T-helper 1 cell treated with Interleukin-12 subunit alpha and Interleukin-12 subunit beta and Interleukin-4 antibody, amounts not matched to agents 30 ng/mL and 1 ng/mL, for 36 hours (primary cell): ENCODE data around the gene BMPR1B. TPM values are rescaled to one million over a fixed set of nuclear protein-coding genes. Genes with fewer than 3 reads are reported as not detected.
"Not testable (repeated sequence)": the region's sequence is repeated elsewhere in the genome, so short reads cannot be mapped to it uniquely, and the experiment has no call there.

Experiments used
- intact Hi-C: fragments of 100-400 bp; cut with micrococcal nuclease; formaldehyde crosslinking; loops from one replicate; pipeline ENCODE4 v1.15.1; 2024
- total RNA-seq: library from RNA; stranded (reverse); gene quantifications from 2 replicates; pipeline ENCODE4 v1.2.3, GENCODE V29; 2022

BMPR1B gene
- total RNA-seq, 1 donor from 2014 or later: not detected

DNA sequence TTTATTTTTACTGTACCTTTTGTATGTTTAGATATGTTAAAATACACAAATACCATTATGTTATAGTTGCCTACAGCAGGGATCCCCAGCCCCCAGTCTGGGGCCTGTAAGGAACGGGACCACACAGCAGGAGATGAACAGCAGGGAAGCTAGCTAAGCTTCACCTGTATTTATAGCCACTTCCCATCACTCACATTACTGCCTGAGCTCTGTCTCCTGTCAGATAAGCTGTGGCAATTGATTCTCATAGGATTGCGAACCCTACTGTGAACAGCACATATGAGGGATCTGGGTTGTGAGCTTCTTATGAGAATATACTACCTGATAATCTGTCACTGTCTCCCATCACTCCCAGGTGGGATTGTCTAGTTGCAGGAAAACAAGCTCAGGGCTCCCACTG, 73.9 kb downstream of the BMPR1B start:
- intact Hi-C loops: no loop called here

DNA sequence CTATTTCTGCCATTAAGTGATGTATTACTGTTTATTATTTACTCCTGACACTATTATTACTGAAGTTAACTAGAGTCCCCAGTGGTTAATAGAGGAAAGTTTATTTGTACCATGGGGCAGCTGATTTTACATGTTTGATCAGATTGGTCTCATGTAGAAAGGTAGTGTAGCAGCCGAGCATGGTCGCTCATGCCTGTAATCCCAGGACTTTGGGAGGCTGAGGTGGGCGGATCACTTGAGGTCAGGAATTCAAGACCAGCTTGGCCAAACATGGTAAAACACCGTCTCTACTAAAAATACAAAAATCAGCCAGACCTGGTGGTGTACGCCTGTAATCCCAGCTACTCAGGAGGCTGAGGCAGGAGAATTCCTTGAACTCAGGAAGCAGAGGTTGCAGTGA, 74.6 kb downstream of the BMPR1B start:
- intact Hi-C loops: not testable (repeated sequence)

DNA sequence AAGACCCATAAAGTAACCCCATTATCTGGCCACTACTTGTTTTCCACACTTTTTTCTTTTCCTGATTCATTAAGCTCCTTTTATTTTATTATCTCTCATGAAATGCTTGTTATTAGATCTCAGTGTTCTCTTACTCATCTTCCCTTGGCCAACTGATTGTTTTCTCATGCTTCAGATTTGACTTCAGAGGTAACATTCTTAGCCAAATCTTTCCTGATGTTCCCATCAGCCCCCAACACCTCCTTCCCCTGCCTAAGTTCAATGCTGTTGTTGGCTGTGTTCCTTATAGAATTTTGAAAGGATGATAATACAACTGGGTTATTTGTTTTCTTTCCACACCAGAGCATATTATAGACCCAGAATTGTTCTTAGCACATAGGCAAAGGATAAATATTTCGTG, 75.6 kb downstream of the BMPR1B start:
- intact Hi-C loops: no loop called here

DNA sequence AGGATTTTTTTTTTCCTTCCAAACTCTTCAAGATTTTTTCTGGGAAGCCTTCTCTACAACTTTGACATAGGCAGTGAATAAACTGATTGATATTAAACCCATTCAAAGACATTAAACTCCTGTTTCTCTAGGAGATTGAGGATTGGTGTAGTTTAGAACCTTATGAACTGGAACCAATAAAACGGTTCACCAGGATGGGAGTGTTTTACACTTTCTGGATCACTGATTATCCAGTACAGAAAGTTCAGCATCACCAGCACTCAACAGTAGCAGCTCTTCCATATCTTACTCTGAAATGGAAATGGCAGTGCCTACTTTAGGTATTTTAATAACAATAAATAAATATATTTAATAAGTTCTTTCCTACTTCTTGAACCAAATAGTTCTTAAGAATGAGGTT, 76.7 kb downstream of the BMPR1B start:
- intact Hi-C loops: no loop called here

DNA sequence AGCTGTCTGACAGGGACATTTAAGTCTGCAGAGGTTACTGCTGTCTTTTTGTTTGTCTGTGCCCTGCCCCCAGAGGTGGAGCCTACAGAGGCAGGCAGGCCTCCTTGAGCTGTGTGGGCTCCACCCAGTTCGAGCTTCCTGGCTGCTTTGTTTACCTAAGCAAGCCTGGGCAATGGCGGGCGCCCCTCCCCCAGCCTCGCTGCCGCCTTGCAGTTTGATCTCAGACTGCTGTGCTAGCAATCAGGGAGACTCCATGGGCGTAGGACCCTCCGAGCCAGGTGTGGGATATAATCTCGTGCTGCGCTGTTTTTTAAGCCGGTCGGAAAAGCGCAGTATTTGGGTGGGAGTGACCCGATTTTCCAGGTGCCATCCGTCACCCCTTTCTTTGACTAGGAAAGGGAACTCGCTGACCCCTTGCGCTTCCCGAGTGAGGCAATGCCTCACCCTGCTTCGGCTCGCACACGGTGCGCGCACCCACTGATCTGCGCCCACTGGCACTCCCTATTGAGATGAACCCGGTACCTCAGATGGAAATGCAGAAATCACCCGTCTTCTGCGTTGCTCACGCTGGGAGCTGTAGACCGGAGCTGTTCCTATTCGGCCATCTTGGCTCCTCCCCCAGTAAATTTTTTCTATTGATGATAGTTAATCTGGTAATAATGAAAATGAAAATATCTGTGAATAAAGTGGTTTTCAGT, 83.6 kb downstream of the BMPR1B start:
- intact Hi-C loops: not testable (repeated sequence)

DNA sequence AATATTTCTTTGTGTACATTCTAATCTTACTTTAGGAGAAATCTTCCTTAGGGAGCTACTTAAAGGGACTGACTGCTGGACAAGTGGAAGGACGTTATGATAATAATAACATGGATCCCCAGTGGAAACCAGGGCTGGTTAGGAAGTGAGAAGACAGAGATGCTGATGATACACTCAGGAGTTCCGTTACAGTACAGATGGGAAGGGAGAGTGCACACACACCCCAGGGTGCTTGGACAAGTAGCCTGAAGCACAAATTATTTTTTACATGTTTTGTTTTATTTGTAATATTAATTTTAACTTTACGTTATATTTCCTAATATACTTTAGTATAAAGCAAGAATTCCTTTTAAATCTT, 84.1 kb downstream of the BMPR1B start:
- intact Hi-C loops: no loop called here

DNA sequence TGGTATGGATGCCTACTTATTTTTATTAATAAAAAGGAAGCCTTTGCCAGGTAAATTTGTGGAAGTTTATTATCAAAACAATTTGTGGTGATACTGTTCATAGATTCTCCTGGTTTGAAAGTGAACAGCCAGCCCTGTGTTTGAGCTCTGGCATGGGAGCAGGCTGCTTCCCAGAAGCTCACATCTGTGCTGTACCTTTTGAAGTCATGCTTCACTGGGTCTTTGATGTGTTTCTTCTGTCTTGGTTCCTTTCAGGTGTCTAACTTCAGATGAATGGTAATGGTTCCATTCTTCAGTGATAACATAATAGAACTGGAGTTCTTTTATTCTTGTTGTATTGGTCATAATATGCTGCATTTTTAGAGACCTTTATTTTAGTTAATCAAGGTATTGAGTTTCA, 85.5 kb downstream of the BMPR1B start:
- intact Hi-C loops: no loop called here

DNA sequence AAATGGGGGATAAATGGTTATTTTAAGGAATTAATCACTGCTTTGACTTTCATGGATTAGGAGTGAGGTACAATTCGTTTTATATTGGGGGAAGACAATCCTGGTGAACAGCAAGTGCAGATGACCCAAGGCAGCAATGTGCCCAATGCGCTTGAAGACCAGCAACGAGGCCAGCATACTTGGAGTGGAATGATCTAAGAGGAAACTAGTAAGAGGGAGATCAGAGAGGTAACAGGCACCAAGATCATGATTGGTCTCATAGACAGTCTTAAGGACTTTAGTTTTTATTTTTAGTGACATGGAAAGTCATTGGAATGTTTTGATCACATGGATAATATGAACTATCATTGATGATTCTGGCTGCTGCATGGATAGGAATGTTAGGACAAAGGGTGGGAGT, 90.6 kb downstream of the BMPR1B start:
- intact Hi-C loops: no loop called here

DNA sequence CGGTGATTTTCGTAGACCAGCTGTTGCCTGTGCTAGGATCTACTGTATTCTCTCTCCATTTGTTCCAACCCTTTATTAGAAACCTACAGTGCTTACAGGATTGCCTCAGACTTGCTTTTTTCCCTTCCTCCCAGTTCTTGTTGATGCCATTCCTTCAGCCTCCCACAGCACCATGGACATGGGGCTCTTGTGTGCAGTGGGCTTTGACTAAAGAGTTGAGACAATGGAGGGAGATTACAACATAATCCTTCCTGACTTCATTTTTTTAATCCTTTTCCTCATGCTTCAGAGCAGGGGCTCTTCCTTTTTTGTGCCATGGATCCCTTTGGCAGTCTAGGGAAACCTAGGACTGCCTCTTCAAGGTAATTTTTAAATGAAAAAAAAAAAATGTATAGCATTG, 92.1 kb downstream of the BMPR1B start:
- intact Hi-C loops: no loop called here

DNA sequence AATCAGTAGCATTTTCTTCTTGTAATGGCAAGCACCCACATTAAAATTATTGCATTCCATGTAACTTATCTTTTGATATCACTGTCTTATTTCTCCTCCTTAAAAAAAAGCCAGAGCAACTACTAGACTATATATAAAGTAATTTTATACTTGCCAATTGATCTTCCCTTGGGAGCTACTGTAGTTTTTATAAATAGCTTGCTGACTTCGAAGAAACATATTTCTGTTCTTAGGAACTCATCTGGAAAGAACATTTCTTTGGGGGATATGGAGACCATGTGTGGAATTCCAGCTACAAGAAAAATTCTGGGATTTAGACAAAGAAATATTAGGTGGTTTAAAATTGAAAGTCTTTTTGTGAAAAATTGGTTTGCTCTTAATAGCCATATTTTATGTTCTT, 94.9 kb downstream of the BMPR1B start:
- intact Hi-C loops: no loop called here

DNA sequence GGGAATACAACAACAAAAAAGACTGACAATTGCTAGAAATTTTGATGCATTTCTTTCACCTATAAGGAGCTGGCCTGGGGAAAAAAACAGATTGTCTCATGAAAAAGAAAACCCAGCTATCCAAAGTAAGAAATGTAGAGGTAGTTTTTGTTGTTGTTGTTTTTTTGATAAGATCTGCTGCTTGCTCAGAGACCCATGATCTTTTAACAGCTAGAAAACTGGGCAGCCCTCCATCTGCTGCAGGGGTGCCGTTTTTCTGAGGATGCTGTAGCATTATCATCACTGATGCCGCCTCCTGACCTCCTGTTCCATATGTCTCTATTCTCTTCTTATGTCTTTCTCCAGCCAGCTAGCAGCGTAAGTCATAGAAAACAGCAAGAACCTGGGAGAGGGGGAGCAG, 98.3 kb downstream of the BMPR1B start:
- intact Hi-C loops: no loop called here

DNA sequence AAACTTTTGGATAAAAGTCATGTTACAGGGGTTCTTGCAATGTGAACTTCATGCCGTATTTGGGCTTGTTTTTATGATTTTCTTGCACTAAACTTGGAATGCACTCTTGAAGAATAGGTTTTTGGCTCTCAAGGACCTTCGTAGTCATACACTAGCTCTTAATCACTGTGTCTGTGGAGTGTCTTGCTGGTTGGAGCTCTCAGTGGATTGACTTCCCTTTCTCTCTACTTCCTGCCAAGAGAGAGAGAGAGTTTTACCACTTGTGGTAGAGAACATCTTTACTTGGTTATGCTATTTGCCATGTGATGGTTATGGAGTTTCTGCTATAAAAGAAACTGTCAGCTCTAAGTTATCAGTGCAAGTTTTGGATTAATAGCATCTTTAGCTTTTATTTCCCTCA, 112.4 kb downstream of the BMPR1B start:
- intact Hi-C loops: no loop called here

DNA sequence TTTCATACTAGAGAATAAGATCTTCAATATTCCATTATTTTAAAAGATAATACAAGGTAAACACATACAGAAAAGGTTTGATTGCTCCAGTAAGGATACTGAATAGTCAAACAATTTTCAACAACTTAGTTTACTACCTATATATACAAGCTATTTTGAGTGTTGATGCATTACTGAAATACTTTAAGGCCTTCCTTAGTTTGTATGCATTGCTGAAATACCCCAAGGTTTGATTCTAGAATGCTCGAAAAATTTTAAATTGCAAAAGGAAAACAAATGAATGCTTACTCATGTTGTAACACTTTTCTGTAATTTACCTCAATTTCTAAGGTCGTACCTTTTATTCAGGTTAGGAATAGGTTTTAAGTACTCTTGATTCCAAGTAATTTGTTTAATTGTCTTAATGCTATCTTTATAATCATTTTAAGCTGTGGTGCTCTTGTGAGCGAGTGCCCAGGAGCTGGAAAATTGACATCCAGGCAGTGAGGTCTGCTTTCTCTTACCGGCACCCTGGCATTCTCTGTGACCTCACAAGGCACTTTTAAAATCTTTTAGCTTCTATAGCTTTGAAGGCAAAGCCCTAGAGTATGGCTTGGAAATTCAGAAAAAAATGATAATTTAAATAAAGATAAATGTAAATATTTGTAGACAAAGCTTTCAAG, 114.0 kb downstream of the BMPR1B start:
- intact Hi-C loops: no loop called here

DNA sequence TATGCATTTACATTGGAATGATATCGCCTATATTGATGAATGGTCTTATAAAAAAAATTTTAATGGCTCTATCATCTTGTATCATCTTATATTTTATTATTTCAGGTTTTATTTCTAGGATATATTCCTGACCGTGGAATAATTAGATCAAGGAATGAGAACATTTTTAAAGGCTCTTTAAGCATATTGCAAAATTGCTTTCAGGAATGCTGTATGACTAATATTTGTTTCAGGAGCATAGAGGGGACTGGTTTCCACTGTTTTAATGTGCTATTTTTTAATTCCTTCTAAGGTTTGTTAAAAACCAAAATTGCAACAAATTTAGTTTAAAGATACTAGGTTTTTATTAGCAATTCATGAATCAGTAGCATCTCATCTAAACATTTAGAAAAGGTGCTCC, 120.2 kb downstream of the BMPR1B start:
- intact Hi-C loops: no loop called here

DNA sequence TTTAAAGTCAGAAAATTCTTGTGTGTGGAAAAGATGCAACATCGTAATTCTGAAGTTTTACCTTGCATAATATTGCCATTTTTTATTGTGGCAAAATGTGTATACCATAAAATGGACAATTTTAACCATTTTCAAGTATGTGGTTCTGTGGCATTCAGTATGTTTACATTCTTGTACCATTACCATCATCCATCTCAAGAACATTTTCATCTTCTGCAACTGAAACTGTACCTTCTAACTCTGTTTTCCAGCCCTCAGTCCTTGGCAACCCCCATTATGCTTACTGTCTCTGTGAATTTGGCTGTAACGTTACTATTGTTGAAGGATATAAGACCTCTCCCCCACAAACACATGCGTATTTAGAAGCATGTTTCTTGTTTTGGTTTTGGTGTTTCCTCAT, 123.2 kb downstream of the BMPR1B start:
- intact Hi-C loops: no loop called here

DNA sequence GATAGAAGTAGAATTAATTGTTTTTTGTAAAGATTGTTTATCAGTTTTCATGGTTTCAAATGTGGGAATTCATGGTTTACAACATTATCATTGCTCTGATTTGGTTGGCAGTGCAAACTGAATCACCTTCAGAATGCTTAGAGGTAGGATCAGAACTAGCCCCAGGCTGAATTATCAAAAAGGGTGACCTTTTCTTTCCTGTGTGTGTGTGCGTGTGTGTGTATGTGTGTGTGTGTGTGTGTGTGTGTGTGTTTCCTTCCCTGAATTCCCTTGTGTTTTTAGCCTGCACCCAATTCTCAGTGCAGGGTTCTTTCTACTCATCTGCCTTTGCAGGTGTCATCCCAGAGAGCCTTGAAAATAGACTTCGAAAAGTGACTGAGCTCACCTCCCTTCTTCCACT, 125.0 kb downstream of the BMPR1B start:
- intact Hi-C loops: no loop called here

DNA sequence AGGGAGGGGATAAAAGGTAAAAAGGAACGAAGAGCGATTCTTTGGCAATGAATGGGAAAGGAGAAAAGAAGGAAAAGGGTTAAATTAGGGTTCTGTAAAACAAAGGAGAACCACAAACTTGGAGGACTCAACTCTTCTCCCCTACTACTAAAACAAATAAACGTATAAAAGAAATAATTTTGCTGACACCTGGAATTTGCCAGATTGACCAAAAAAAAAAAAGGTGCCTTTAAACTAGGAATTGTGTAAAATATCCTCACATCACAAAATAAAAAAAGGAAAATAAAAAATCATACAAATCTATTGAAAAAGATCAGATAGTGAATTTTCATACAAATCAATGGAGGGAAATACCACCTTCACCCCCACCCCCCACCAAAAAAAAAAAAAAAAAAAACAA, 129.3 kb downstream of the BMPR1B start:
- intact Hi-C loops: no loop called here

DNA sequence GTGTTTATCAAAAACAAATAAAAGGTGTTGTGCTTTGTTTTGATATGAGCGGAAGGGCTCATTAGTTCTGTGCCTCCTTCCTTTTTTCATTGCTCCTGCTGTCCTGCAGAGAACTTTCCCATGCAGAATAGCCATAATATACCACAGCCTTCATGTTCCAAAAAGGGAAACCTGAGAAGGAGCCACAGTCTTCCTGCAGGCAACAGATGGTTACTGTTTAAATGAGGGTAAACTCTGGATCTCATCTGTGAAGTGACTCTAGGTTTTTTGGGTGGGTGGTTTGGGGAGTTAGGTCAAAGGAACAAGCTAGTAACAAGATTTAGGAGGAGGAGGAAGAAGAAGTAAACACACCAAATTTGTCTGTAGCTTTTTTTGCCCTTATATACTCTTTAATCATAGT, 131.8 kb downstream of the BMPR1B start:
- intact Hi-C loops: no loop called here

DNA sequence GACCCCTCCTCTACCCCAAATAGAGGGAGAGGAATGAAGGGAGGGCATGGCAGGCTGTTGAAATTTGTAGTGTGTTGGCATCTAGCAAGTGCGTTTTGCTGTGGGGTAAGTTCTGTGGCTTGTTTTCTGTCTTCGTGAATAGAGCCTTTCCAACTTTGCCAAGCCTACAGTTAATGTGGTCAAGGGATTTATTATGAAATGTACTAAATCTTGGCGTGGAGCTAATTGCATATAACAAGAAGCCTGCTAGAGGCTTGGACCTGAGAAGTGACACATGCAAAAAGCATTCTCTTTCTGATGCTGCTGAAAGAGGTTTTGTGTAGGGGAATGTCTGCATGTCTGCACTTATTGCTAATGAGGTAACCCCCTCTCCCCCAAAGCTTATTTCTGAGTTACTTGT, 132.2 kb downstream of the BMPR1B start:
- intact Hi-C loops: no loop called here

DNA sequence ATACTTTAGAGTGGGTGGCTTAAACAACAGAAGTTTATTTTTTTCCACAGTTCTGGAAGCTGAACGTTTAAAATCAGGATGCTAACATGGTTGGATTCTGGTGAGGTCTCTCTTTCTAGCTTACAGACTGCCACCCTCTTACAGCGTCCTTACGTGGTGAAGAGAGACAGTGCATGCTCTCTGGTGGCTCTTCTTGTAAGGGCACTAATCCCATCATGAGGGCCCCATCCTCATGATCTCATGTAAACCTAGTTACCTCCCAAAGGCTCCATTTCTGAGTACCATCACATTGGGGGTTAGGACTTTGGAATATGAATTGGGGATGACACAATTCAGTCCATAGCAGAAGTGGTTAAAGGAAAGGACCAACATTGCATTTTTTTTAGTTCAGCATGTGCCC, 132.8 kb downstream of the BMPR1B start:
- intact Hi-C loops: no loop called here

DNA sequence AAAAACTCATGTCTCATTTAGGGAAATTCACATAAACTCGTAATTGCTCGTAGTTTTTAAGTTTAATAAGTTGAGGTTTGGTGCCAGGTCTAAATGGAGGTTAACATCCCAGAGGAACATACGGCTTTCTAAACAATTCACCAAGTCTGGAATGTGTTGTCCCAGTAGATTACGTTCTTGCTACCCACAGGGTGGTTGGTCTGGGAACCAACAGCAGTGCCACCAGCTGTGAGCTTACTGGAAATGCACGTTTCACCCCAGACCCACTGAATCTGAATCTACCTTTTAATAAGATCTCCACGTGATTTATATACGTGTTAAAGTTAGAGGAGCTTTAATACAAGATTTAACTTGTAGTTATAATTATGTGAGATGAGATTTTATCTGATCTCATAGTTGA, 134.3 kb downstream of the BMPR1B start:
- intact Hi-C loops: no loop called here

DNA sequence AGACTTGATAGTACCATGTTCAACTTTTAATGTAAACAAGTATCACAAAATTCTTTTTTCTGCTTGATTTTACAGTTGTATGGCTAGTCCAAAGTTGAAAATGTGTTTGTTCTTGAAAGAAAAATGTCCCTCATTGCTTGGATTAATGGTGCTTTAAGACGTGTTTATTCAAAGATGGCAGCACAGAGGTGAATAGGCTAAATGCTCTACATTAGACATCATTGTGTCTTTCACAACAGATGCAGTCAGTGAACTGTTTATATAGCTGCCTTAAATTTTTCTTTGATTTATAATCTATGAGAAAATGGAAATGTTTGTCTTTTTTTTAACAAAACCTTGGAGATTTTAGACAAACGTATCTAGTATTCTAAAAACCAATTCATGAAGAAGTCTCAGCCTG, 137.3 kb downstream of the BMPR1B start:
- intact Hi-C loops: no loop called here

DNA sequence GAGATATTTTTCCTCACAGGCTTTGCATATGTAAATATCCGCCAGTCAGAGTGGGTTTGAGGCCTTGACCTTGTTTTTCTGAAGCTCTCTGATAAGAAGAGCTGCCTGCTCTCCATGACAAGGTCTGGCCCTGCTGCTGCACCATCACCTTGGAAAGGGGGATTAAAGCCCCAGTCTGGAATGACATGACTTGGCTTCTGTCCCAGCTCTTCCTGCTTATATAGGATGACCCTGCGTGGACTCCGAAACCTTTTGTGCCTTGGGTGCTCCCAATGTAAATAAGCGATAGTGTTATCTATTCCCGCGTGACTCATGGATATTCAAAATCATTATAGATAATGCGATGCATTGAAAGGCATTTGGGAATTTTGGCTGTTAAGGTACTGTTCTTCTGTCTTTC, 139.3 kb downstream of the BMPR1B start:
- intact Hi-C loops: no loop called here

DNA sequence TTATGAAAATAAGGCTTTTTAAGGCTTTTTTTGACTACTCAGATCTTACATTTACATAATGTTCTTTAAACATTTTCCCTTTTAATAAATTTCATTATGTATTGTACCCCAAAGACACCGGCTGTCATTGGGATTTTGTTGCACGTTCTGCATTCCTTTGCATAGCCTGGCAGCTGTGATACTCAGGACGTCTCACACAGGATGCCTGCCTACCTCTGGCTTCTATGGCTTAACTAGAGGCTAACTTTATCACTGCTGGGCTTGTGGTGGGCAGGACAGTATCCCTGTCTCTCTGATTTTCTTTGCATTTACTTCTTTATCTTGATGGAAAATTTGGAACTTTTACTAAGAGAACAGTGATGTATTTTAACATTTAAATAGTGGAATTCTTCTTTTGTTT, 147.8 kb downstream of the BMPR1B start:
- intact Hi-C loops: no loop called here
